Activated naive CD4-positive, alpha-beta T cell treated with anti-CD3 and anti-CD28 coated beads, Interleukin-2, amount 50 U/mL, for 16 hours (primary cell): ENCODE measurements around the gene NAP1L4.

Source experiments
- DNase-seq: peaks from one replicate; pipeline ENCODE4 v3.0.0-alpha.2; 2020

NAP1L4 gene, protein sequence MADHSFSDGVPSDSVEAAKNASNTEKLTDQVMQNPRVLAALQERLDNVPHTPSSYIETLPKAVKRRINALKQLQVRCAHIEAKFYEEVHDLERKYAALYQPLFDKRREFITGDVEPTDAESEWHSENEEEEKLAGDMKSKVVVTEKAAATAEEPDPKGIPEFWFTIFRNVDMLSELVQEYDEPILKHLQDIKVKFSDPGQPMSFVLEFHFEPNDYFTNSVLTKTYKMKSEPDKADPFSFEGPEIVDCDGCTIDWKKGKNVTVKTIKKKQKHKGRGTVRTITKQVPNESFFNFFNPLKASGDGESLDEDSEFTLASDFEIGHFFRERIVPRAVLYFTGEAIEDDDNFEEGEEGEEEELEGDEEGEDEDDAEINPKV

DNA sequence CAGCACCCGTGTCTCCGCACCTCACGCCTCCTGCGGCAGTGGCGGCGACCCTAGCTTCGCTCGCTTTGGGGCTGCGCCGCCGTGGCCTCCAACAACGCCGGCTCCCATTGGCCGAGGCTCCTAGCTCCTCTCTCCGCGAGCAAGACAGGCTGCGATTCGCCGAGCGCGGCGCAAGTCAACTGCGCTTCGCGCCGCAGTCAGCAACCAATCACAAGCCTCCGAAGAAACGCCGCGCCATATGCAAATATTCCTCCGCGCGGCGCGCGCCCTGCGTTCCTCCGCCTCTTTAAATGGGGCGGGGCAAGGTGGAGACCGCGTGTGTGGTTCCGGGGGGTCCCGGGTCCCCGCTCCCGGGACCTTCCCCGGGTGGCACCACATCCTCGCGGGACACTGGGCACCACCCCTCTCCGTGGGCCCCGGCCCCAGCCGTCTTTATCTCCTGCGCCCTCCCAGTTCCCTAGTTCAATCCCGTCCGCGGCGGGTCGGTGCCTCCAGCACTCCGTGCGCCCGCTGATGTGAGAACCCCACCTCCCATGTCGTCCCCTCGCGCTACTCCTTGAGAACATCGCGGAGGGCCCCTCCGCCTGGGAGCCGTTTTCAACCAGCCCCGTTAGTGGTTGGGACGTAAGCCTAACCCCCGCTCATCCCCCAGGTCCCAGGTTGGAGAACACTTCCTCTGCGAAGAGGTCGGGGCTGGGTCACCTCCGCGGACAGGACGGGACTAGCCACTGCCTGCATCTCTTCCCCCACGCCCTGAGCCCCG lies at the start of gene NAP1L4:
NAP1L4 (minus strand) TSS at position 96 of the 763 bp plus-strand sequence. CDS start 13,109 bp downstream, outside the sequence.
- DNase-seq, result peak; percentile 98

DNA sequence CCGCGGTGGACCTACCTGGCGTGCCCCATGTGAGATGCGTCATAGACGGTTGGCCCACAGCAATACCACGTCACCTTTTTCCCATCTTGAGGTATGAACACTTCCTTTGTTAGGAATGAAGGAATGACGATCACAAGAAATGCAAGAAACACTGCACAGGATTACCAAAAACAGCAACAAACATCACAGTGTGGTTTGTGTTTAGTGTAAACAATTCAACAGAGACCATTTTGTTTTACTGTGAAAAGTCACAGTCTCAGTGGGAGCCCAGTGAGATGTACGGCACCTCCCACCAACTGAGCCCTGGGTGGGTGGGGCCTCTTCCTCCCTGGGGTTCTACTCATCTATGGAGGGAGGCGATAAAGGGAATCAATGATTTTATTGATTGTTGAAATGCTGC lies 48.8 kb upstream of the NAP1L4 start:
- no peak for DNase-seq

DNA sequence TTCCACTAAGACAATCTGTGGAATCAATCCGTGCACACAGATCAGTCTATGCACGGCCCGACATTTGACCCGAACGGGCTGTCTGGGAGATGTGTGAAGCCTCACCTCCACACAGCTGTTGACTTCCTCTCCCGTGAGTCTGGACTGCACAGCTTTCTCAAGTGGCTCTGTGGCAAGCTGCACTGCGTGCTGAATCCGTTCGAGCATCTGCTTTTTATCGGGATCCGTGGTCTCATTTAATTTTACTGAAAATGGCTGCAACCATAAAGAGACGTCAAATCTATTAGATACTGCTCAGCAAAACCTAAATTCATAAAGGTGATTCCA lies 45.8 kb upstream of the NAP1L4 start:
- DNase-seq, result no peak

DNA sequence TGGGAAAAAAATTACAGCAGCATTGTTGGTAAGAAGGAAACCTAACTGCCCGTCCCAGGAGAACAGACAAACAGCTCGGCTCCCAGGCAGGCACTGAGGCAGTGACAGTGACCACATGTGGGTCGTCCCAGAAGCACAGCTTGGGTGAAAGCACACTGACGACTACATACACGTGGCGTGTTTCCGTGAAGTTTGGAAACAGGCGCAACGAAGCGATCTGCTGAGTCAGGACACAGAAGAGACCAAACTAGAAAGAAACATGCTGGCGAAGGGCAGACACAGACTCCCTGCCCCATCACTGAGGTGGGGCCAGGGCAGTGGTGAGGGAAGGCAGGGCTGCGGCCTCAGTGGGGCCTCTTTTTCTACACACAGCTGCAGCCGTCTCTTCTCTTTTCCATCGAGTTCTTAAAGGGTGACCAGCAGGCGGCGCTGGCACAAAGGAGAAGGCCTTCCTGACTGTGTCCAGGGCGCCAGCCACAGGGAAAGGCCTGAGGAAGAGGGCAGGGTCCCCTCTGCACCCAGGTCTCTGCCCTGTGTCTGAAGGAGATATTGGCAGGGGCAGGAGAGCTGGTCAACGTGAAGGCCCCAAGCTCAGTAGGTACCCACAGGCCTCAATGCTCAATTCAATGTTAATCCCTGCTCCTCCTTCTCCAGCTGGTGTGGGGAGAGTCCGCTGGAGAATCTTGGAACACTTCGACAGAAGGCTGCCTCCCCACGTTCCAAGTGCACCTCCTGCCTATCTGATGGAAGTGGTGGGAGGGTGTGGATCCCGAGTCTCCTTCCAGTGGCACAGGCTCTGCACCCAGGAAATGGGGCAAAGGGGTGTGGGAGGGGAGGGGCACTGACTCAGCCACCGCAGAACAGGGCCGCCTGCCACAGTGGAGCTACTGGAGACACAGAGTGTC lies 45.2 kb upstream of the NAP1L4 start:
- peak; percentile 32 for DNase-seq

DNA sequence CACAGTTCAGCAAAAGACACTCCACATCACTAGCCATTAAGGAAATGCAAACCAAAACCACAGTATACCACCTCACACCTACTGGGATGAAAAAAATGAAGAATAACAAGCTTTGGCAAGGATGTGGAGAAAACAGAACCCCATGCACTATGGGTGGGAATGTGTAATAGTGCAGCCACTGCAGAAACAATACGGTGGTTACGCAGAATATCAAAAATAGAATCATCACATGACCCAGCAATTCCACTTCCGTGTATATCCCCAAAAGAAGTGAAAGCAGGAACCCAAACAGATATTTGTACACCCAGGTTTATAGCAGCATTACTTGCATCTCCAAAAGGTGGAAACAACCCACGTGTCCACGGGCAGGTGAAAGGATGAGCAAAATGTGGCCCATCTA lies 44.3 kb upstream of the NAP1L4 start:
- DNase-seq, result no peak

DNA sequence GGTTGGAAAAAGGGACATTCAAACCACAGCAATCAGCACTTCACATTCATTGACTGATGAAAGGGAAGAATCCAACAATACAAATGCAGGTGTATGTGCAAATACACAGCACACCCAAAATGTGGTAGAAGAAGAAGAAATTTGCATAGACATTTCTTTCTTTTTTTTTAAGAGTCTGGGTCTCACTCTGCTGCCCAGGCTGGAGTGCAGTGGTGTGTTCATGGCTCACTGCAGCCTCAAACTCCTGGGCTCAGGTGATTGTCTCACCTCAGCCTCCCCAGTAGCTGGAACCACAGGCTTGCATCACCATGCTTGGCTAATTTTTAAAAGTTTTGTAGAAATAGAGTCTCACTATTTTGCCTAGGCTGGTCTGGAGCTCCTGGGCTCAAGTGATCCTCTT lies 43.2 kb upstream of the NAP1L4 start:
- DNase-seq, result no peak

DNA sequence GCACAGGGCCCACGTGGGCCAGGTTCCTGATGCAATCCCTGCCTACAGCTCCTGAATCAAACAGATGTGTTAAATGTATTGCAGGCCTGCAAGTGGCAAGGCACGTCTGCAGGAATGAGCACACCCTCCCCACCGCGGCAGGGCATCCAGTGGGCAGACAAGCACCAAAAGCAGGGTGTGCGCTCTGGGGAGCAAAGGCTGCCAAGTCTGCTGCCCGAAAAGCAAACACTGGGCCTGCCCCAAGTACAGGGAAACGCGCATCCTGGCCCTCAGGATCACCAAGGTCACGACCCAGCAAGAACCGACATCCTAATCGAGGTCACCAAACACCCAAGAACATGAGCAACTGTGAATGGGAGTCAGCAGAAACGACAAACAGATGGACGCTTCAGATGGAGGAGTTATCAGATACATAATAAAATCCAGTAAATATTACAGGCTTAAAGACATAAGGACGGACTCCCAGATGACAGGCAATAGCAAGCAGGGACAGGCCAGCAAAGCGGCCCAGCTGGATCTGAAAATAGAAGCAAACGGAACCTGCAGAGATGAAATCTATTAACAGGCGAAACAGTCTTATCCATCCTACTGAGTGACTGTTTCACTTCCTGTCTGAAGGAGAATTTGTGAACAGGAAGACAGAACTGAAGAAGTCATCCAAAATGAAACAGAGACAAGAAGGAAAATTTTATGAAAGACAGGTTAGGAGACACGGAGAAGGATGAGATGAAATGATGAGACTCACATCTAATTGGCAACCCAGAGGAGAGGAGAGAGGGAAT lies 38.4 kb upstream of the NAP1L4 start:
- no peak for DNase-seq

DNA sequence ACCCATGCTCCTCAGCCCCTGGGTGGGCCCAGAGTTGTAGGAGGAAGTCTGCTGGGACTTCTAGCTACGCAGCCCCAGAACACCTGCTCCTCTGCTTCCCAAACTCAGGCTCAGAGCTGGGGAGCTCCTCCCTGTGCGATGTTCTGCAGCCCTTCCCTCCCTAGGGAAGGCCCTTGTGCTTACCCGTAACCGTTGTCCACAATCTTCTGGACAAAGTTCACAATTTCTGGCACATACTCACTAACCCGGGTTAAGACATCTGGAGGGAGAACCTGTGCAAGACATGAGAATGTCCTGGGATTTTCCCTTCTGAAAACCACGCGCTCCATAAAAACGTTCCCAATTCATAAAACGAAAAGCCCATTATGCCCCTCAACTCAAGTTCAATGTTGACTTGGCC lies 36.7 kb upstream of the NAP1L4 start:
- DNase-seq, result no peak

DNA sequence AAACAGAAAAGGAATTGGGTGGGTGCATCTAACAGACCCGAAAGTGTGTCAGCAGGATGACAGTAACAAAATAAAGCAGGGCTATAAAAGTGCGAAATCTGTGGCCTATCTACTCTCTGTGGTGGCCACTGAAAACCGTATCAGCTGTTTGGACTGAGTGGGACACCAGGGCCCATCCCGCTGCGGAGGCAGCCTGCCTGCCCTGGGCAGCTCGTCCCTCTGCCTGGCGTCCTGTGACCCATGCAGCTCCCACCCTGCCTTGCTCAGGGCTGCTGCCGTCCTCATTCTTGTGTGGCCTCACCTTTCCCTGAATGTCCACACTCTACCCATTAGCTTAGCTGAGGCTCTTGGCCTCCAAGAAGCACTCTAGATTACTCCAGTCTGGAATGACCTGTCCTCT lies 34.7 kb upstream of the NAP1L4 start:
- DNase-seq, result no peak

DNA sequence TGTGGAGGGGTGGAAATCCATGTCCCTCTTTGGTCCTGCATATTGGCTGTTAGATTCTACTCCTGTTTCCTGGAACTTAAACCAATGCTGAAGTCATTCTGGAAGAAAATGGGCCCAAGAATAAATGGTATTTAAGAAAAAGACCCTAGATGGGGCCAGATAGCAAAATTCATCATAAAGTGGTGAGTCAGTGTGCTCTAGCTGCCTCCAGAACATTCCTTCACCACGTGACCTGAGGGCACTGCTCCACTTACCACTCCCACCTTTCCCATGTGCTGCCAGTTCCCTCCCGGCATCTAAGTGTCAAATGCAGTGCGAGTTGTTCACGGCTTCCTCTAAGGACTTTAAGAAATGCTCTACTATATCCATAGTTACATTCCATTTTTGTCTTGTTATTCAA lies 30.9 kb upstream of the NAP1L4 start:
- no peak for DNase-seq

DNA sequence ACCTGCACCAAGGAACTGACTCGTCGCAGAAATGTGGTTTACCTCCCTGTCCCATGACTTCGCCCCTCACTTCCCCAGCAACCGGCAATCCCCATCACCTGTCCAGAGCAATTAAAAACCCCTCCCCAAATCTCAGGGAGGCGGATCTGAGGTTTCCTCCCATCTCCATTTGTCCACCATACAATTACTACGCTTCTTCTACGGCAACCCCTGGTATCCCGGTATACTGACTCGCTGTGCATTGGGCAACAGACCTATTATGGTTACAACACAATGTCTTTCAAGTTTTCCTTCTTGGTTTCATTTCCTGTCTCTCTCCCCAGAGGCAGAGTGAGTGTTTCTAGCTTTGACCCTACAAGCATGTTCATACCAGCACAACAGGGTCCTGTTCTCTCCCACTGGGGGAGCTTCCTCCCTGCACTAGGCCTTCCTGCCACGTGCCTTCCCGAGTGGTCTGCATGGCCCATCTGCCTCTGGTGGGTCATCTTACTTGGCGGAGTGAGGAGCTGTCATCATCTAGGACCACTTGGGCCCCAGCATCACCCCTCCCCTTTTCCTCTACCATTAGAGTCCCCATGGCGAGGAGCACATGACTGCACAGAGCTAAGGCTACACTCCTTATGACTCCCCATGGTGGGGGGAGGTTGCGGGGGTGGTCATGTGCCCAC lies 30.3 kb upstream of the NAP1L4 start:
- no peak for DNase-seq

DNA sequence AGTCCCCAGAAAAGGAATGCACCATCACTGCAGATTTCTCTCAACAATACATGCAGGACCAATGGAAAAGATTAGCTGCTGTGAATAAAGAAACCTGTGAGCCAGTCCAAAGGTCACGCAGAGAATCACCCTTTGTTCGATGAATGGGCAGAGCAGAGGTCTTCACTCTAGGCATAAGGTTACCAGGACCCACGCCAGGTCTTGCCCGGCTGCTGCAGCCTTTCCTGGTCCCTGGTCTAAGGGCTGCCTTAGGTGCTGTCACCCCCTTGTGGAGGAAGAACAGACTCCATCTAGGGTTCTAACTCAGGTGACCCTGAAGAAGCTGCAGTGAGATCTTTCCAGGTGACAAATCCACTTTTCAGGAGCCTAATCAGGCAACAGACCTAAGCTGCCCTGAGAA lies 29.0 kb upstream of the NAP1L4 start:
- DNase-seq, result no peak

DNA sequence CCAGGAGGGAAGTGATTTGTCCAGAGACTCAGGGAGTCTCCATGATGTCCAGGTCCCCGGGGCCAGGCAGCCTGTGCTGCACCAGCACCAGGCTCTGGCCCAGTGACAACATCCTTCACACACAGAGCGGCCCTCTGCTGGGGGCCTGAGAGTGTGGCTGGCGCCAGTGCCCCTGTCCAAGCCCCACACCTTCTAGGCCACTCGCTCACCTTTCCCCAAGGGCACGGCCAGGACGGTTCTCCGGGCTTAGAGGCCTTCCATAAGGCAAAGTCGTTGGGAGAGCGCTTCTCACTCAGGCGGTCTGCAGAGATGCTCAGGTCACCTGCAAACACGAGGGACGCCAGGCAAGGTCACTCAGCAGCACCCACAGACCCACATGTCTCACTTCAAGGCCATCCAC lies 27.9 kb upstream of the NAP1L4 start:
- DNase-seq, result no peak

DNA sequence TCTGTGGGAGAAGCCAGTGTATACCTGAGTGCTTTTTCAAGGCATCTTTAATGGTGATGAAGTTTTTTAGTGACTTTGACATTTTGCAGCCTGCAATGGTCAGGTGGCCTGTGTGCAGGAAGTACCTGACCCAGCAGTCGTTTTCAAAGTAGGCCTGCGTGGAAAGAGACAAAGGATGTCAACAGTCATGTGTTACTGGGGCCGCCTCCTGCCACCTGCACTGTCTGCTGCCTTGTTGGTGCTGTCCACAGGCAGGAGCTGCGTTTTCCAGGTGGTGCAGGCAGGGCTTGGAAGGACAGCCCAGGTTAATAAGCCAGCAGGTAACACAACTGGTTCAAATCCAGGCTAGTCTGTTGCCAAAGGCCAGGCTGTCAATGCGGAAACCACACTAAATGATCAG lies 26.5 kb upstream of the NAP1L4 start:
- no peak for DNase-seq

DNA sequence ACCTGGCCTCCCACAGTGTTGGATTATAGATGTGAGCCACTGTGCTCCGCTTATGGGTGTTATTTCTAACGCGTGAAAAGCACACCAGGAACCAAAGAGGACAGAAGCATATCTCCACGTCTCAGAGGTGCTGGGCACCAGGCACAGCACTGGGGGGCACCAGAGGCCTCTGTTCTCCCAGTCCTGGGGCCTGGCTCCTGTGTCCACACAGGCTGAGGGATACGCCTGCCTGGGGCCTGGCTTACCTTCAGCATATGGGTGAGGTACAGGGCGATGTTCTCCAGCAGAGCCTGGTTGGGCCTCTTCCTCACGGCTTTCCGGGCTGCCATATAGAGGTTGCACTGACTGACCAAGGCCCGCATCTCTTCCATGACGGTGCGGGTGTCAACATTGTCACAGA lies 24.7 kb upstream of the NAP1L4 start:
- DNase-seq, result no peak

DNA sequence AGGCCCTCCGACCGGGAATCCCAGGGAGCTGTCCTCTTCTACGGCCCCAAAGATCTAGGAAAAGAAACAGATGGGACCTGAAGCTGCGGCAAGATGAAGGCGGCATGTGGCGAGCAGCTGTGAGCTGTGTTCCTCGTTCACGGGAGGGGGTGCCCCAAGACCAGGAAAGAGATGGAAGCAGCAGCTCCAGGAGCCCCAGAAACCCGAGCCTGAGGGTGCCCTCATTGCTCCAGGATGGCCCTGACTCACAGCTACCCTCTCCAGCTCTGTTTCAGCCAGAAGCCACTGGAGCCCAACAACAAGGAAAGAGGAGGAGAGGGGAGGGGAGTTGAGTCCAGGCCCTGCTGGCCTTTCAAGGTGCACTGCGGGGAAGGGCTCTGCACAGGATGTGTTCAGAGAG lies 23.7 kb upstream of the NAP1L4 start:
- DNase-seq, result no peak

DNA sequence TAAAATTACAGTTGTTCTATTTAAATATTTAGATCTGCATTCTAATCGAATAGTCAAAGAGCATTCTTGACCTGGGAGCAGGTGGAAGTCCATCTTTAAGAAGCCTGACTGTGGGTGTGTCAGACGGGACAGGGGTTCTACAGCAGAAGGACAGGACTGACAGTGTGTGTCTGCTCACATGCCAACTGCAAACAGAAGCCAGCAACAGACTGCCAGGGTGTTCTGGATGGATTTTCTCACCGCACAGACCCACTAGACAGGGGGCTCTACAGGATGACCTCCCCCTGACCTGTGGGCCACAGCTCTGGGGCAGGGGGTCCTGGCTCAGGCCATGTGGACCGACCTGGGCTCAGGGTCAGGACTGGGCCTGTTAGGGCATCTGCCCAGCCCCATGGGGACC lies 22.8 kb upstream of the NAP1L4 start:
- no peak for DNase-seq

DNA sequence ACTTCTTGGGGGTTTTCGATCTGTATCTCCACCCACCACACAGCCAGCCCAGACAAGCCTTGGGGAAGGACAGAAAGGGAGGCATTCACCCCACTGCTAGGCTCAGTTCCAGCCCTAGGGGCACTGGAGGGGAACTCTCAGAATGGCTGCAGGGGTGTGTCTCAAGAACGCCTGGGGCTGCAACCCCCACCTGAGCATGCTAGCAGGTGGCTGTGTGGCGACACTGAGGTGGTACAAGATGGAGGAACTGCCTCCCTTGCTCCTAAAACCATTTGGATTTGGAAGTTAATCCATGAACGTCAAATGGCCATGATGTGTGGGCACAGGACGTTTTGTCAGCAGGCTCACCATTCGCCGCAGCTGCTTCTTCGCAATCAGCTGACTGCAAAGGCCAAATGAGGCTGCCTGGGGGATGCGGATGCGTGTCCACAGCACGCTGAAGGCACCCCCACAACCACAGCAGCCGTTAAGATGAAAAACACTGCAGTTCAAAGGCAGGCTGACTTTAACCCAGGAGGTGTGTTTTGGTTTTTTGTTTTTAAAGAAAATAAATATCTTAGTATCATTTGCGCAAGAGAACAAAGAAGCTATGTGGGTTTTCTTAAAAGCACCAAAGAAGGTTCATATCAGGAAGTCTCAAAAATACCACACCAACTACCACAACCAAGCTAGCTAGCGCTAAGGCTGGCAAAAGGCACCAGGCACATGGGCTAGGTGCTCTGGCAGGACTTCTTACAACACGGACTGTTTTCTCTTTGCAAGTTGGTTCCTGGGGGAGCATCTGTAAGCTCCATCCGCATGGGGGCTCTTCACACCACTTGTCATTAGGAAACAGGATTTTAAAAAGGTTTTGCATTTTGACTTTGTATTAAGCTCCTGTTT lies 22.2 kb upstream of the NAP1L4 start:
- DNase-seq, result peak; percentile 52

DNA sequence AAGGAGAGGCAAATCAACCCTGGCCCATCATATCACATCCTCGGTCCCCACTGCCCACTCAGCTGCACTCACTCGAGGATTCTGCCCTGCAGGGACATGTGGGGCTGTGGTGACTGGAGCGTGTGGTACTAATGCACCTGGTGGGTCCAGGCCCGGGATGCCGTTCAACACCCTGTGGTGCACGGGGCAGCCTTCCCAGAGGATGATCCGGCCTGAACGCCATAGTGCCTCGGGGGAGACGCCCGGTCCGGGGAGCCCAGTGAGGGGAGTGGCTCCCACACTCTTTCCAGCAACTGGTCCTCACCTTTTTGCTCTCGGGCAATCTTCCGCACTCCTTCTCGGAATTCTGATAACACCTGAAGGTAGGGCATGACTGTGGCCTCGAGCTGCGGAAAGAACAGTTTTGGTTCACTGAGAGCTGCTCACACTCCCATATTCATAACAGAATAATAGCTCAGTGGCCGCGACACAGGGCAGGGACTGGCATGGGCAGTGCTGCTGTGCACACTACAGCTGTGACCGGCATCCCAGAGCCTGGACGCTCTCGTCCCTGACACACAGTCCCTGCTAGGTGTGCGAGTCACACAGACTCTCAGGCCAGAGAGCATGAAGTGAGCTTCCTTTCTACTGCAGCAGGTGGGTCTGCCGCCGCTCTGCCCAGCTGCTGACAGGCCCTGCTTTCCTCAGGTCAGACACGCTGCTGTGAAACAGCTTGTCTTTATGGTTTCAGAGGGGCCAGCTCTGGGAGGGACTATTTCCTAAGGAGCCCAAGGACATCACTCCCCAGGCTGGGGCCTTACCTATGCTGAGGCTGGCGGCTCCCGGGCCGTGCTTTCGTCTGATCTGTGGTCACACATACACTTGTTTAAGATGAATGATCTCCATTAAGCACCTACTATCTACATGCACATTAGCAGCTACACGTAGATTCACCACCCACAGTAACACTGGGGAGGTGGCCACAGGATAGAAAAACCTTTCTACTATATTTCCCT lies 20.1 kb upstream of the NAP1L4 start:
- no peak for DNase-seq
